ACC112 (cell line): ENCODE data around the gene DPH3.

Experiments
- H2AFZ ChIP-seq: fragments of 200-600 bp; sonication (generic); one replicate; pipeline ENCODE4 v1.6.0; 2017; ENCODE audit warnings: antibody characterized with exemption, low read length; ENCODE audit not compliant: unreplicated experiment
- H3K27ac ChIP-seq: fragments of 200-600 bp; sonication (generic); 2 replicates; pipeline ENCODE4 v1.5.1; 2014; ENCODE audit warnings: low read depth, mild to moderate bottlenecking, antibody characterized with exemption, low read length, moderate library complexity
- H3K27me3 ChIP-seq: fragments of 200-600 bp; sonication (generic); 2 replicates; pipeline ENCODE4 v1.6.1; 2014; ENCODE audit warnings: mild to moderate bottlenecking, antibody characterized with exemption, low read length, moderate library complexity, mixed read lengths; ENCODE audit not compliant: insufficient read depth
- H3K36me3 ChIP-seq: fragments of 200-600 bp; sonication (generic); 2 replicates; pipeline ENCODE4 v1.6.1; 2016; ENCODE audit warnings: mild to moderate bottlenecking, antibody characterized with exemption, low read length, moderate library complexity, mixed read lengths; ENCODE audit not compliant: insufficient read depth
- H3K4me1 ChIP-seq: fragments of 200-600 bp; sonication (generic); one replicate; pipeline ENCODE4 v1.6.1; 2016; ENCODE audit warnings: low read length, mixed read lengths; ENCODE audit not compliant: insufficient read depth, unreplicated experiment, control insufficient read depth
- H3K4me3 ChIP-seq: fragments of 200-600 bp; sonication (generic); 2 replicates; pipeline ENCODE4 v1.5.1; 2014; ENCODE audit warnings: mild to moderate bottlenecking, low read depth, low read length
- H3K79me2 ChIP-seq: fragments of 200-600 bp; sonication (generic); one replicate; pipeline ENCODE4 v1.6.0; 2016; ENCODE audit warnings: low read length; ENCODE audit not compliant: control insufficient read depth, unreplicated experiment, insufficient read depth

DPH3 gene

GRCh38 chr3:16214366-16214765 lies 50.4 kb downstream of the DPH3 start:
- Histone ChIP-seq H3K4me3 (no peak overlapping the region), H3K36me3 (no peaks in the 10 kb centered on the region), H2AFZ (no peak overlapping the region)

GRCh38 chr3:16211176-16211904 lies 53.4 kb downstream of the DPH3 start:
- no peak overlapping the region for H3K27ac ChIP-seq
- no peak overlapping the region for H2AFZ ChIP-seq
- no peak overlapping the region for H3K4me3 ChIP-seq
- H3K79me2 ChIP-seq, result no peaks in the 10 kb centered on the region
- no peaks in the 10 kb centered on the region for H3K27me3 ChIP-seq
- peaks cover 4% of the 10 kb centered on the region for H3K4me1 ChIP-seq
- no peaks in the 10 kb centered on the region for H3K36me3 ChIP-seq

More at GRCh38 chr3:16214366-16214765, 50.4 kb downstream of the DPH3 start:
- no peaks in the 10 kb centered on the region for H3K4me1 ChIP-seq
- no peaks in the 10 kb centered on the region for H3K27me3 ChIP-seq
- H3K27ac ChIP-seq, result no peak overlapping the region
- no peaks in the 10 kb centered on the region for H3K79me2 ChIP-seq
